Large intestine (tissue), 3 donors: ENCODE results near the gene MCM5. TPM values are rescaled to one million over a fixed set of nuclear protein-coding genes. Genes with fewer than 3 reads are reported as not detected.

Experiments
- DNase-seq, 2 donors: peaks; one replicate each; pipeline versions ENCODE4 v3.0.0 to v3.0.0-alpha.2; 2013
- H3K27ac ChIP-seq: one replicate; pipeline ENCODE4 v1.5.1; 2013; ENCODE audit warnings: low read length
- H3K27me3 ChIP-seq: 2 replicates; pipeline ENCODE4 v1.6.1; 2013; ENCODE audit warnings: low read length; ENCODE audit not compliant: control insufficient read depth, insufficient read depth
- H3K36me3 ChIP-seq: 2 replicates; pipeline ENCODE4 v1.6.1; 2013; ENCODE audit warnings: low read length; ENCODE audit not compliant: control insufficient read depth, insufficient read depth
- H3K4me1 ChIP-seq: one replicate; pipeline ENCODE4 v1.6.1; 2013; ENCODE audit warnings: low read length; ENCODE audit not compliant: control insufficient read depth, insufficient read depth
- H3K4me3 ChIP-seq: one replicate; pipeline ENCODE4 v1.5.1; 2013; ENCODE audit warnings: low read length
- H3K9me3 ChIP-seq: one replicate; pipeline ENCODE4 v1.6.1; 2013; ENCODE audit warnings: mild to moderate bottlenecking, low read depth, low read length, moderate library complexity; ENCODE audit not compliant: control insufficient read depth
- WGBS: methylation state at CpG from one replicate; pipeline ENCODE4 v1.1.5; 2013; ENCODE audit warnings: low lambda C conversion rate; ENCODE audit not compliant: insufficient coverage; 5-methylcytosine and 5-hydroxymethylcytosine counted together
- polyA plus RNA-seq: library from polyadenylated mRNA; unstranded; fragments of 120-200 nt; gene quantifications from one replicate; pipeline ENCODE4 v1.2.1, GENCODE V29; 2013

The MCM5 gene
- polyA plus RNA-seq, 1 donor = 41.0 TPM

- no CpG with 5 or more reads among the region's 3 CpGs for WGBS
- no peak for DNase-seq
- no peaks in the 10 kb centered on the region for H3K27me3 ChIP-seq
- H3K27ac ChIP-seq = peak overlapping the region; percentile 91
- H3K9me3 ChIP-seq = no peaks in the 10 kb centered on the region
- no peaks in the 10 kb centered on the region for H3K36me3 ChIP-seq
- no peak overlapping the region for H3K4me3 ChIP-seq
- peaks cover 46% of the 10 kb centered on the region for H3K4me1 ChIP-seq
These were observed 22.2 kb upstream of the MCM5 start for GRCh38 chr22:35377735-35378134.

DNA sequence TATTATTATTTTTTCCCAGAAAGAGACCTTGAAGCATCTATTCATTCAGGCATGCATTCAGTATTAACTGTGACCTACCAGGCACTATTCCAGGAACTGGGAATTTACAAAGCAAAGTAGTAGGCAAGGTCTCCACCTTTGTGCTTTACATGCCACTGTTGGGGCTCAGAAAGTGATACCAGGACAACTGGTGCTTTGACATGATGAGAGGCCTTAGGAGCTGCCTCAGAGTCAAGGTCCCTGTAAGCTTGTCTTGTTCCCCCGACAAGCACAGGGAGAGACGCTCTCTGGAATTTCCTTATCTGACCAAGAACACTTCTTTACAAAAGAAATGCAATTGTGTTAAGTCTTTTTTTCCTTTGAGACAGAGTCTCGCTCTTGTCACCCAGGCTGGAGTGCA is 21.3 kb upstream of the MCM5 start:
- H3K27me3 ChIP-seq = no peaks in the 10 kb centered on the region
- no peak overlapping the region for H3K4me3 ChIP-seq
- no CpG with 5 or more reads among the region's 3 CpGs for WGBS
- peak in 1 of 2 donors; percentile 68 for DNase-seq
- H3K9me3 ChIP-seq = no peaks in the 10 kb centered on the region
- peak overlapping the region; percentile 91 for H3K27ac ChIP-seq
- H3K4me1 ChIP-seq = peaks cover 46% of the 10 kb centered on the region
- H3K36me3 ChIP-seq = peaks cover 4% of the 10 kb centered on the region

DNA sequence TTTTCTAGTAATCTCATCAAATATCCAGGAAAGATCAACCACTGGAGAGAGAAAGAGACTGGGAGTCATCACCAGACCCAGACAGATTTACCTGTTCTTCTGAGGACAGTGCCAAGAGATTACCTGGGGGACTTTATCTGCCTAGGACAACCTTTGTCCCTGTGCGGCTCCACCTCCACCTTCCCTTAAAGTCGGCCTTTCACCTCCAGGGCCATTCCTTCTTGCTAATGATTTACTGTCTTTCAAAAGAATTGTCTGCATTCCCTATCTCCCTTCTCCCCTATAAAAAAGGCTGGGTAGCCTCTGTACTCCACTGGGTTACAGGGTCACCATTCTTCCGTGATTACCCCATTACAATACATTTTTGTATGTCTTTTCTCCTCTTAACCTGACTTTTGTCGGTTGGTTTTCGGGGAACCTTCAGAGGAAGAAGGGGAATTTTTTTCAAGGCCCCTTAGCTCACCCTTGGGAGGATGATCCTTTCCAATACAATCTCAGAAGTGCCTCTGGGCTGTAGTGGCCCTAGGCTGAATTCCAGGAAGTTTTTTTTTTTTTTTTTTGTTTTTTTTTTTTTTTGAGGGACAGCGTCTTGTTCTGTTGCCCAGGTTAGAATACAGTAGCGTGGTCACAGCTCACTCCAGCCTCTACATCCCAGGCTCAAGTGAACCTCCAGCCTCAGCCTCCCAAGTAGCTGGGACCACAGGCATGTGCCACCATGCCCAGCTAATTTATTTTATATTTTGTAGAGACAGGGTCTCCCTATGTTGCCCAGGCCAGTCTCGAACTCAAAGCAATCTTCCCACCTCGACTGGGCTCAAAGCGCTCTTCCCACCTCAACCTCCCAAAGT is 20.6 kb upstream of the MCM5 start:
- no peak overlapping the region for H3K4me3 ChIP-seq
- H3K4me1 ChIP-seq = peaks cover 51% of the 10 kb centered on the region
- no peaks in the 10 kb centered on the region for H3K9me3 ChIP-seq
- DNase-seq = peak; percentile 92 to 97
- peak overlapping the region; percentile 91 for H3K27ac ChIP-seq
- WGBS = 18% methylated on average over 2 of the region's 10 CpGs
- H3K27me3 ChIP-seq = no peaks in the 10 kb centered on the region
- peaks cover 7% of the 10 kb centered on the region for H3K36me3 ChIP-seq

- Histone ChIP-seq H3K27me3 (no peaks in the 10 kb centered on the region), H3K9me3 (no peaks in the 10 kb centered on the region), H3K4me3 (no peak overlapping the region), H3K36me3 (peaks cover 9% of the 10 kb centered on the region), H3K27ac (peak overlapping the region; percentile 91), H3K4me1 (peaks cover 58% of the 10 kb centered on the region)
- no CpG with 5 or more reads among the region's 6 CpGs for WGBS
- DNase-seq = peak; percentile 68 to 83
These were observed 19.9 kb upstream of the MCM5 start for GRCh38 chr22:35380013-35380412.

GRCh38 chr22:35380537-35381423 is 19.2 kb upstream of the MCM5 start, which contains the start of gene HMOX1:
Gene HMOX1 (plus strand): TSS chr22:35381096. CDS start chr22:35381174, 78 bp downstream.
- Histone ChIP-seq H3K9me3 (no peaks in the 10 kb centered on the region), H3K4me3 (peak within 1 kb of the TSS; percentile 69), H3K4me1 (peaks cover 64% of the 10 kb centered on the region), H3K27ac (peak within 1 kb of the TSS; percentile 91), H3K36me3 (peaks cover 9% of the 10 kb centered on the region), H3K27me3 (no peaks in the 10 kb centered on the region)
- DNase-seq = peak; percentile 91 to 96
- WGBS = 0% methylated on average over 1 of the region's 47 CpGs

- Histone ChIP-seq H3K9me3 (no peaks in the 10 kb centered on the region), H3K4me1 (peaks cover 61% of the 10 kb centered on the region), H3K27me3 (no peaks in the 10 kb centered on the region), H3K4me3 (peak overlapping the region; percentile 69), H3K36me3 (peaks cover 12% of the 10 kb centered on the region), H3K27ac (peak overlapping the region; percentile 84)
- DNase-seq = peak in 1 of 2 donors; percentile 59
- WGBS = no CpG with 5 or more reads among the region's 5 CpGs
These were observed 18.4 kb upstream of the MCM5 start for GRCh38 chr22:35381424-35382009.

GRCh38 chr22:35383679-35384071 is 16.3 kb upstream of the MCM5 start:
- Histone ChIP-seq H3K36me3 (peaks cover 25% of the 10 kb centered on the region), H3K4me1 (peaks cover 41% of the 10 kb centered on the region), H3K27ac (no peak overlapping the region), H3K4me3 (peak overlapping the region; percentile 33), H3K27me3 (no peaks in the 10 kb centered on the region), H3K9me3 (no peaks in the 10 kb centered on the region)
- WGBS = no CpG with 5 or more reads among the region's 3 CpGs
- DNase-seq = no peak

DNA sequence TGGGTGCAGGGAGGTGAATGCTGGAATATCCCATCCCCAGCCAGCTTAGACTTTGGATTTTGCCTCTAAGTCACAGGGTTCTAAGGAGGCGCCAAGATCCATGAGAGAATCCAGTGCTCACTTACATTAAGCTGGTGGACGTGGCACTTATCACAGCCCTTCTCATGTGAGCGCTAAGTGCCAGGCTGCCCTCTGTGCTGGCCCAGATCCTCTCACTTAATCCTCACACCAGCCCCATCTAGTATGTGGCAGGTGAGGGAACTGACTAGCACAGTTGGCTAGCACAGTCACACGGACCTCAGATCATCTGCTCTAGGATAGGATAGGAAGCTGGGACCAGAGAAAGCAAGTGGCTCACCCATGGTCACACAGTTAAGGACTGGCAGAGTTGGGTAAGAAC is 15.4 kb upstream of the MCM5 start:
- Histone ChIP-seq H3K27me3 (no peaks in the 10 kb centered on the region), H3K36me3 (peaks cover 26% of the 10 kb centered on the region), H3K4me1 (peaks cover 34% of the 10 kb centered on the region), H3K4me3 (peak overlapping the region; percentile 15), H3K27ac (peak overlapping the region; percentile 68), H3K9me3 (no peaks in the 10 kb centered on the region)
- WGBS = no CpG with 5 or more reads among the region's 4 CpGs
- peak in 1 of 2 donors; percentile 78 for DNase-seq

- Histone ChIP-seq H3K9me3 (no peaks in the 10 kb centered on the region), H3K27me3 (no peaks in the 10 kb centered on the region), H3K4me1 (peaks cover 28% of the 10 kb centered on the region), H3K27ac (peak overlapping the region; percentile 68), H3K36me3 (peaks cover 32% of the 10 kb centered on the region), H3K4me3 (peak overlapping the region; percentile 15)
- DNase-seq = peak in 1 of 2 donors; percentile 63
- no CpG with 5 or more reads among the region's 6 CpGs for WGBS
These were observed 14.9 kb upstream of the MCM5 start for GRCh38 chr22:35384975-35385588.
